Measurements from ENCODE around the gene RTBDN. TPM values are rescaled to one million over a fixed set of nuclear protein-coding genes. Genes with fewer than 3 reads are reported as not detected.
"Not testable (repeated sequence)": the region's sequence is repeated elsewhere in the genome, so short reads cannot be mapped to it uniquely, and the experiment has no call there.

RTBDN gene
- total and polyA plus RNA-seq, 2 of the 8 experiments (the other 6 are each of a cell fraction or from before 2014, with no cell fraction given), result 4.0 to 4.8 TPM

DNA sequence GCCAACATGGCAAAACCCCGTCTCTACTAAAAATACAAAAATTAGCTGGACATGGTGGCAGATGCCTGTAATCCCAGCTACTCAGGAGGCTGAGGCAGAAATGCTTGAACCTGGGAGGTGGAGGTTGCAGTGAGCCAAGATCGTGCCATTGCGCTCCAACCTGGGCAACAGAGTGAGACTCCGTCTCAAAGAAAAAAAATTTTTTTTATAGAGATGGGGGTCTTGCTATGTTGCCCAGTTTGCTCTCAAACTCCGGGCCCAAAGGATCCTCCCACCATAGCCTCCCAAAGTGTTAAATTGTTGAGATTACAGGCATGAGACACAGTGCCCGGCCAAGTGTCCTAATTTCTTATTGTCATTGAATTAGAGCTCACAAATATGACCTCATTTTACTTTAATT, 17.2 kb downstream of the RTBDN start:
- not testable (repeated sequence) for H3K23me2 ChIP-seq (ENCODE audit: low read depth, low read length); H2BK120ac ChIP-seq (replicated peaks; ENCODE audit: low read depth, low read length); H2AFZ ChIP-seq (ENCODE audit: low read length); H2BK5ac ChIP-seq (ENCODE audit: low read depth, low read length); H3K9ac ChIP-seq (replicated peaks in 1 of 4; ENCODE audit: extremely low read depth in 1 of 4, low read depth in 3 of 4, low read length in 3 of 4); H2BK12ac ChIP-seq (ENCODE audit: low read depth, low read length); H4K91ac ChIP-seq (replicated peaks; ENCODE audit: insufficient read length, low read length); H3K9me3 ChIP-seq (ENCODE audit: insufficient read depth in 2 of 2, low read depth in 1 of 2, low read length in 1 of 2); H3K79me2 ChIP-seq (ENCODE audit: control insufficient read depth in 1 of 2, insufficient read depth in 2 of 2, low read length in 2 of 2); H2BK20ac ChIP-seq (ENCODE audit: low read length); H3K18ac ChIP-seq (ENCODE audit: extremely low read depth, low read length); FAIRE-seq; H3K27ac ChIP-seq (ENCODE audit: low read depth, low read length); H4K8ac ChIP-seq (ENCODE audit: extremely low read depth, insufficient read depth, low read length); H2AK5ac ChIP-seq (ENCODE audit: low read depth, low read length); H4K20me1 ChIP-seq (replicated peaks in 1 of 2; ENCODE audit: control insufficient read depth in 1 of 2, insufficient read depth in 2 of 2, low read length in 2 of 2); H3K23ac ChIP-seq (ENCODE audit: insufficient read length); H3K27me3 ChIP-seq (replicated peaks in 1 of 4; ENCODE audit: control insufficient read depth in 3 of 4, extremely low read depth in 1 of 4, insufficient read depth in 3 of 4, low read length in 3 of 4); H3K4me3 ChIP-seq (ENCODE audit: extremely low read depth in 1 of 4, insufficient read depth in 2 of 4, low read depth in 3 of 4, low read length in 4 of 4); H3K4me2 ChIP-seq (ENCODE audit: insufficient read depth in 1 of 2, low read depth in 2 of 2, low read length in 2 of 2); H4K5ac ChIP-seq (ENCODE audit: insufficient read length, low read depth, low read length); H3K14ac ChIP-seq (ENCODE audit: insufficient read length); H3K56ac ChIP-seq (replicated peaks; ENCODE audit: insufficient read length, low read depth, low read length); H2BK15ac ChIP-seq (ENCODE audit: low read length); H3K79me1 ChIP-seq (ENCODE audit: low read depth, low read length); H3K4me1 ChIP-seq (replicated peaks in 1 of 4; ENCODE audit: control insufficient read depth in 3 of 4, insufficient read depth in 4 of 4, low read length in 3 of 4); H3K4ac ChIP-seq (replicated peaks; ENCODE audit: insufficient read length, low read depth, low read length); DNase-seq (ENCODE audit: low read depth in 1 of 2, low spot score in 2 of 2)
- 96% methylated on average over 6 of the region's 6 CpGs; no CpG with 5 or more reads in 1 of the 2 experiments for WGBS, 2 experiments (ENCODE audit: extremely low coverage in 1 of 2, insufficient coverage in 1 of 2, insufficient read length in 1 of 2, insufficient replicate concordance in 2 of 2, low coverage in 1 of 2, low lambda C conversion rate in 2 of 2, missing lambda C conversion rate in 1 of 2)
- peaks cover 3 to 26% (median 12%) of the 10 kb centered on the region in 4 experiments; a peak in 6 of 8 replicates for H3K36me3 ChIP-seq (ENCODE audit: control insufficient read depth in 2 of 4, insufficient read depth in 4 of 4, low read length in 3 of 4)
- ChIA-PET POLR2A (ENCODE audit: partially characterized antibody) (interaction anchor here (0.6 to 2.4 kb wide), 5 partner anchors 11 to 96 kb away, joined by 3 to 9 read pairs (median 3); partner anchors contain the start of gene RNASEH2A), CTCF (ENCODE audit: partially characterized antibody) (interaction anchor here (0.6 to 2.4 kb wide), 4 partner anchors 8 to 68 kb away, joined by 3 to 12 read pairs (median 4); partner anchors contain the start of gene RNASEH2A)

Measured in H1 (cell line).